Gastrocnemius medialis (tissue), 4 donors: Measurements from ENCODE around the gene SLC18A3. TPM values are rescaled to one million over a fixed set of nuclear protein-coding genes. Genes with fewer than 3 reads are reported as not detected.

Source experiments
- ATAC-seq, 2 donors: fragments of 150-250 bp; one replicate each; pipeline ENCODE4 v1.9.1; 2016
- DNase-seq, 2 donors: peaks; one replicate each; pipeline ENCODE4 v3.0.0-alpha.2; 2019
- H3K27ac ChIP-seq, 4 donors: fragments of 200-600 bp; sonication (generic); 1 replicate in 1 of 4; 2 replicates in 3 of 4; pipeline ENCODE4 v1.5.1; 2016 to 2018; ENCODE audit warnings: mild to moderate bottlenecking in 2 of 4, moderate library complexity in 1 of 4
- H3K27me3 ChIP-seq, 3 donors: fragments of 200-600 bp; sonication (generic) in 2 of 3; 1 replicate in 1 of 3; 2 replicates in 2 of 3; pipeline versions ENCODE4 v1.5.1 to v1.6.0; 2016 to 2019; ENCODE audit warnings: mild to moderate bottlenecking in 1 of 3, moderate library complexity in 1 of 3
- H3K36me3 ChIP-seq, 2 donors: fragments of 200-600 bp; sonication (generic) in 1 of 2; one replicate each; pipeline ENCODE4 v1.5.1; 2017 to 2018
- H3K4me1 ChIP-seq, 2 donors: fragments of 200-600 bp; sonication (generic) in 1 of 2; one replicate each; pipeline ENCODE4 v1.5.1; 2016 to 2017; ENCODE audit warnings: mild to moderate bottlenecking in 2 of 2
- H3K4me3 ChIP-seq, 4 donors: fragments of 200-600 bp; sonication (generic) in 3 of 4; 1 replicate in 1 of 4; 2 replicates in 3 of 4; pipeline ENCODE4 v1.5.1; 2016 to 2019; ENCODE audit warnings: mild to moderate bottlenecking in 2 of 4
- H3K9me3 ChIP-seq, 3 donors: fragments of 200-600 bp; sonication (generic) in 2 of 3; 1 replicate in 1 of 3; 2 replicates in 2 of 3; pipeline ENCODE4 v1.5.1; 2016 to 2019
- CTCF ChIP-seq, 5 experiments: fragments of 450-650 bp in 3 of 5; fragments of 200-600 bp in 2 of 5; sonication (generic) in 2 of 5; IDR thresholded peaks in 4 of 5; conservative IDR thresholded peaks in 1 of 5; 1 replicate in 4 of 5; 2 replicates in 1 of 5; pipeline ENCODE4 v1.5.1; 2016 to 2019; ENCODE audit warnings: antibody characterized with exemption in 5 of 5, mild to moderate bottlenecking in 3 of 5, moderate library complexity in 3 of 5
- POLR2A ChIP-seq, 2 donors: fragments of 450-650 bp; IDR thresholded peaks; one replicate each; pipeline ENCODE4 v1.6.1; 2017; ENCODE audit warnings: antibody characterized with exemption in 2 of 2, mild to moderate bottlenecking in 2 of 2, moderate library complexity in 2 of 2
- in situ Hi-C, 4 donors: fragments of 200-750 bp; cut with MboI; loops; one replicate each; pipeline versions ENCODE4 v1.15.0 to v1.8.0; 2017; ENCODE audit warnings: low sequenced_read_pairs in 4 of 4
- intact Hi-C: fragments of 100-400 bp; cut with DNase I; formaldehyde crosslinking; loops from one replicate; pipeline ENCODE4 v1.15.1; 2023; ENCODE audit warnings: low total_unique reads
- total RNA-seq, 4 donors: library from RNA; depleted of rRNA; stranded (reverse); fragments of >200 nt; gene quantifications; one replicate each; pipeline versions ENCODE4 v1.1.0 to v1.2.3, GENCODE V29; 2016

Gene SLC18A3
- total RNA-seq, 4 donors from 2014 or later: not detected

- Histone ChIP-seq H3K9me3 (no peaks in the 10 kb centered on the region), H3K27ac (no peak overlapping the region), H3K27me3 (no peaks in the 10 kb centered on the region), H3K36me3 (no peaks in the 10 kb centered on the region), H3K4me3 (no peak overlapping the region), H3K4me1 (no peaks in the 10 kb centered on the region)
- no peak for ATAC-seq
- intact Hi-C loops (loop anchor here (5.0 kb wide), 1 partner anchor 845 kb away; no protein-coding TSS in a partner anchor), in situ Hi-C loops (no loop called here)
- DNase-seq: no peak
- TF ChIP-seq POLR2A (IDR thresholded peaks at IDR 0.05) (no peak), CTCF (IDR thresholded peaks at IDR 0.05 in 4 of 5, conservative IDR thresholded peaks at IDR 0.05 in 1 of 5) (no peak)
Measured at GRCh38 chr10:49572594-49573114, 37.5 kb upstream of the SLC18A3 start.

GRCh38 chr10:49575489-49576072 lies 34.5 kb upstream of the SLC18A3 start:
- Histone ChIP-seq H3K27ac (no peak overlapping the region), H3K9me3 (no peaks in the 10 kb centered on the region), H3K27me3 (no peaks in the 10 kb centered on the region), H3K4me1 (no peaks in the 10 kb centered on the region), H3K36me3 (no peaks in the 10 kb centered on the region), H3K4me3 (no peak overlapping the region)
- no peak for TF ChIP-seq POLR2A (IDR thresholded peaks at IDR 0.05)
- no peak for TF ChIP-seq CTCF (IDR thresholded peaks at IDR 0.05 in 4 of 5, conservative IDR thresholded peaks at IDR 0.05 in 1 of 5)
- in situ Hi-C loops: no loop called here
- DNase-seq (no peak), ATAC-seq (no peak)
- intact Hi-C loops: no loop called here

- Histone ChIP-seq H3K36me3 (no peaks in the 10 kb centered on the region), H3K27ac (no peak overlapping the region), H3K27me3 (no peaks in the 10 kb centered on the region), H3K4me3 (no peak overlapping the region), H3K9me3 (no peaks in the 10 kb centered on the region), H3K4me1 (no peaks in the 10 kb centered on the region)
- ATAC-seq (no peak), DNase-seq (no peak)
- in situ Hi-C loops (no loop called here), intact Hi-C loops (no loop called here)
- no peak for TF ChIP-seq POLR2A (IDR thresholded peaks at IDR 0.05)
- TF ChIP-seq CTCF (IDR thresholded peaks at IDR 0.05 in 4 of 5, conservative IDR thresholded peaks at IDR 0.05 in 1 of 5): no peak
Measured at GRCh38 chr10:49577182-49577925, 32.8 kb upstream of the SLC18A3 start.

GRCh38 chr10:49578392-49578791 lies 31.7 kb upstream of the SLC18A3 start:
- Histone ChIP-seq H3K27me3 (no peaks in the 10 kb centered on the region), H3K9me3 (no peaks in the 10 kb centered on the region), H3K36me3 (no peaks in the 10 kb centered on the region), H3K4me1 (no peaks in the 10 kb centered on the region), H3K27ac (no peak overlapping the region), H3K4me3 (no peak overlapping the region)
- intact Hi-C loops: no loop called here
- DNase-seq (no peak), ATAC-seq (no peak)
- in situ Hi-C loops: no loop called here
- TF ChIP-seq CTCF (IDR thresholded peaks at IDR 0.05 in 4 of 5, conservative IDR thresholded peaks at IDR 0.05 in 1 of 5) (no peak), POLR2A (IDR thresholded peaks at IDR 0.05) (no peak)
